Erythroblast (primary cell): ENCODE data around the gene LRRC74A.

Experiments used
- DNase-seq, 2 experiments: peaks; one replicate each; lab custom pipeline; 2025; lab: John Stamatoyannopoulos, UW
- GATA1 ChIP-seq: IDR thresholded peaks from 2 replicates; pipeline ENCODE4 v1.6.1; 2011; ENCODE audit warnings: low read depth, mild to moderate bottlenecking, control low read depth, low read length, moderate library complexity
- POLR2A ChIP-seq: IDR thresholded peaks from 2 replicates; pipeline ENCODE4 v1.6.1; 2011; ENCODE audit warnings: mild to moderate bottlenecking, low read length

Gene LRRC74A

DNA sequence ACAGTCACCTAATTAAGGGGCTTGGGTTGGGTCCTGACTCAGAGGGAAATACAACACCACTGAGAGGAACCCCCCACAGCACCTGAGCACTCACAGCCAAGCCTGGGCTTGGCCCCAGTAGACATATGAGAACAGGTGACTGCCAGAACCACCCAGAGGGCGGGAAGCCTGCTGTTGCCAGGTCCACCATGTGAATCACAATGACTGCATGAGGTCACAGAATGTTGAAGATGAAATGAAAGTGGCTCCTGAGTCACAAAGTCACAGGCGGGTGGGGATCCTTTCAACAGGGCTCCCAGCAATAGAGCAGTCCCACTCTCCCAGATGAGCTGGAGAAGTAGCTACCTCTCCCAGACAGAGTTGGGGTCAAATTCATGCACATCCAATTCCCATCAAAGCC is at the start of gene LRRC74A:
Gene LRRC74A, plus strand, starts transcription at position 287 of the 400 bp plus-strand sequence. CDS start 290 bp downstream, outside the sequence.
- no peak for DNase-seq
- TF ChIP-seq GATA1: no peak
- no peak for TF ChIP-seq POLR2A

DNA sequence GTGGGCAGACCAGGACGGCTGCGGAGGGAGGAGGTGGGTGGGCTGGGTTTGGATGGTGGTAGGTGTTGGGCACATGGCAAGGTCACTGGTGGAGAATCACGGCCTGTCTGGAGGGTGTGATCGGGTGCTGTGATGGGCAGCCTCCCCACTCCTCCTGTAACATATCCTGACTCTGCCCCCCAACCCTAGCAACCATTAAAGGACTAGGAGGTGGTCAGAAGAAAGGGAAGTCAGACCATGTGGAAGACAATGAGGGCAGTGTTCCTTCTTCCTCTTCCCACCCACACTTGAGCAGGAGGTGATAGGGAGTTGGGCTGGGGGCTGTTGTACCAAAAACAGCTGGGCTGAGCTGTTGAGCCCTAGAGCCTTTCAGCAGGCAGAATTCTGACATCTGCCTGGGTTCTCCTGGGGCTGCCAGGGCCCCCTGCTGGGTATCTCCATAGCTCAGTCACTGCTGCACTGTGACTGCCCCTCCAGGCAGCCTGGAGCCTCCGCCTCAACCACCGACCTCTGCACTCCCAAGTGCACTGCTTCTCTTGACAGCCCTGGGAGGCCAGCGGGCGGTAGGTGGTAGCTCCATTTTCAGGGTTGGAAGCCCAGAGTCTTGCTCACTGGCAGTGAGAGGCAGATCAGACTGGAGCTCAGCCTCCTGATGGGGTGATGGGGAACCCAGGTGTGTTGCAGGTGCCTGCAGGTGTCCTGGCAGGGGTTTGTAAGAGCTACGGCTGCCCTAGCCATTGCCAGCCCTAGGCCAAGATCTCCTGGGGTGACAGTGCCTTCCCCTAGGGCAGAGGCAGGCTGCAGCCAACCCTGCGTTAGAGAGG is 49.6 kb upstream of the LRRC74A start:
- TF ChIP-seq POLR2A (no peak), GATA1 (no peak)
- DNase-seq: no peak

DNA sequence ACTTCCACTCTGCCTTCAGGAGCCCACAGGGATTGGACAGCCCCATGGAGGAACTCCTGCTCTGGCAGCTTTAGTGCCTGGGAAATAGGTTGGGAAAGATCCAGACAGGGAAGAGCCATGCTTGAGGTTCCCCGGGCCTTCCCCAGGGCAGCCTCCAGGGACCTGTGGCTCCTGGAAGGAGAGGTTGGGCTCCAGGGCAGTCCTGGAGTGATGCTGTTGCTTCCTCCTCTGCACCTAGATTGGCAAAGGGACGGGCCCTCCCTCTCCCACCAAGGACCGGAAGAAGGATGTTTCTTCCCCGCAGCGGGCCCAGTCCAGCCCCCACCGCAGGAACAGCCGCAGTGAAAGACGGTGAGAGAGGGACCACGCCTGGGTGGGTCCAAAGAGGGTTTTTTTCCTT is 48.5 kb upstream of the LRRC74A start:
- DNase-seq: no peak
- TF ChIP-seq GATA1 (no peak), POLR2A (no peak)

DNA sequence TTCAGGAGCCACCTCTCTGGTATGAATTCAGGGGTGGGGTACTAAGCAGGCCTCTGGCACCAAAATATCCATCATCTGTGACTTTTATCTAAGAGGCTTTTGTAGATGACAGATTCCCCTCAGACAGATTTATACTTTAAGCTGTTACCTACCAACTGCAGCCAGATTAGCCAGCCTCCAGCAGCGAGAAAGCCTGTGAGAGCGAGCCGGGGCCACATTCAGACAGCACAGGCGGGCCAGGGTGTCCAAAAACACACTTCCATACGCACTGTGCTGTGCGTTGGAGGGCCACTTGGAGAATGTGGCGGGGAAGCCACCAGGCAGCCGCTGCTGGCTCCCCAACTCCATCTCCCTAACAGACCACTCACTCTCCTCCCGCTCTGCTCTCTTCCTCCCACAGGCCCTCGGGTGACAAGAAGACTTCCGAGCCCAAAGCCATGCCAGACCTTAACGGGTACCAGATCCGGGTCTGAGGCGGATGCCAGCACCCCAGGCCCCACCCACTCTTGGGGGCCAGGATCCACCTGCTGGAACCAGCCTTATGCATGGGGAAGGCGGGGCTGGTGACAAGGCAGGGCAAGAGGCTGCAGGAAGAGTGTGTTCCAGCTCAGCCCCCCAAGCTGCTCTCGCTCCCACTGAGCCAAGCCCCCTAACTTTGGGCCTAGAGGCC is 47.5 kb upstream of the LRRC74A start:
- no peak for TF ChIP-seq POLR2A
- DNase-seq: no peak

DNA sequence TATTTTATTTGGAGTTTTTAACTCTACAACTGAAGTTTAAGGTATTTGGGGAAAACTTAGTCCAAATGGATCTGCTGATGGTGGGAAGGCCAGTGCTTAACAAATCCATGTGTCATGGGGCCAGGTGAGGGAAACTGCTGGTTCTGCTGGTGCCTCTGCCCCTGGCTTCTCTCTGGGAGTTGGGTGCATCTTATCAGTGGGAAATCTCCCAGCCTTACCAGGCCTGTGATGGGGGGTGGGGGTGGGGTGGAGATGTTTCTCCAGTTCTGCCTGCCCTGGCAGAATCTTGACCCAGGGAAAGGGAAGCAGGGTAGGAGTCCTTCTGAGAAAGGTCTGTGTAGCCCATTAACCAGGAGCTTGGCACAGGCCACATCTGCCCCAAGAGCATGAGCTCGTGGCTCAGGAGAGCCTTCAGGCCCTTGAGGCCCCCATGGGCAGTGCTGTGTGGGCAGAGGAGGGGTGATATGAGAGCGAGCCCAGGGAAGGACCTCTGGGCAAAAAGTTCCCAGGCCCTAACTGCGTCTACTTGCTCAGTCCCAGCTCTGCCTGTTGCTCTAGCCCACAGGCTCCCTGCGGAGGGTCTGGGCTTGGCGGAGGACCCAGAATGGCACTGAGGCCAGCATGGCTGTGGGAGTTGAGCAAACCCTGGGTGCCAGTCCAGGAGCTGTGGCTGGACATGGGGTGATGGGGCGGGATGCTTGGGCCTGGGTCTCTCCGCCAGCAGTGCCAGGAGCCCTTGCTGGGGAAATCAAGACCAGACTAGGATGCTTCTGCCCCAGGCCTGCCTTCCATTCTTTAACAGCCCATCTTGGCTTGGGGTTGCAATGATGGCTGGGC is 46.8 kb upstream of the LRRC74A start:
- TF ChIP-seq GATA1 (no peak), POLR2A (no peak)
- DNase-seq: no peak

DNA sequence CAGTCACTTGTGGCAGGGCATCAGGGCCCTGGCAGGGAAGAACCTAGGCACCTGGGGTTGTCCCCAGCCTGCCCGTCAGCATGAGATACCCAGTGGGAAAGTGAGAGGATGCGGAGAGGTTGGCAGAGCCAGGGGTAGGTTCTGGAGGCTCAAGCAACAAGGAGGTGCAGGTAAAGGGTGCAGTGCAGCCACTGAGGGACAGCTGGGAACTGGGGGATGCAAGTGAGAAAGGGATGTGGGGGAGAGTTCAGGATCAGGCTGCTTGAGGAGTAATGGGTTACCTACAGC is 46.2 kb upstream of the LRRC74A start:
- no peak for TF ChIP-seq POLR2A
- TF ChIP-seq GATA1: no peak
- no peak for DNase-seq

DNA sequence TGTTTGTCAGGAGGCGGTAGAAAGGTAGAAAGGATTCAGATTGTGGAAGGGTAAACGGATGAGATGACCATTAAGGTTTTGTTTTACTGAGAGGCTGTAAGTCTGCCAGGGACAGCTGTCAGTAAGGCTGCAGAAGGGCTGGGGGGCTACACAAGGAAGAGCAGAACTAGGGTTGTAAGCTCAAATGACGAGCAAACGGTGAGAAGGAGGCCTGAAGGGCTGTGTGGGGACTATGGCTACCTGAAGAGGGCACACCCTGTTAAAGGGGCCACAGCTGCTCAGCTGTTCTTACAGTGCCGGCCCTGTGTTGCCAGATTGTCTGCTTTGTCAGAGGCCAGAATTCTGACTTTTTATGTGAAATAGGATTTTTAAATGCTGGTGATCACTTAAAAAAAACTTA is 45.8 kb upstream of the LRRC74A start:
- no peak for DNase-seq
- TF ChIP-seq GATA1 (no peak), POLR2A (no peak)

DNA sequence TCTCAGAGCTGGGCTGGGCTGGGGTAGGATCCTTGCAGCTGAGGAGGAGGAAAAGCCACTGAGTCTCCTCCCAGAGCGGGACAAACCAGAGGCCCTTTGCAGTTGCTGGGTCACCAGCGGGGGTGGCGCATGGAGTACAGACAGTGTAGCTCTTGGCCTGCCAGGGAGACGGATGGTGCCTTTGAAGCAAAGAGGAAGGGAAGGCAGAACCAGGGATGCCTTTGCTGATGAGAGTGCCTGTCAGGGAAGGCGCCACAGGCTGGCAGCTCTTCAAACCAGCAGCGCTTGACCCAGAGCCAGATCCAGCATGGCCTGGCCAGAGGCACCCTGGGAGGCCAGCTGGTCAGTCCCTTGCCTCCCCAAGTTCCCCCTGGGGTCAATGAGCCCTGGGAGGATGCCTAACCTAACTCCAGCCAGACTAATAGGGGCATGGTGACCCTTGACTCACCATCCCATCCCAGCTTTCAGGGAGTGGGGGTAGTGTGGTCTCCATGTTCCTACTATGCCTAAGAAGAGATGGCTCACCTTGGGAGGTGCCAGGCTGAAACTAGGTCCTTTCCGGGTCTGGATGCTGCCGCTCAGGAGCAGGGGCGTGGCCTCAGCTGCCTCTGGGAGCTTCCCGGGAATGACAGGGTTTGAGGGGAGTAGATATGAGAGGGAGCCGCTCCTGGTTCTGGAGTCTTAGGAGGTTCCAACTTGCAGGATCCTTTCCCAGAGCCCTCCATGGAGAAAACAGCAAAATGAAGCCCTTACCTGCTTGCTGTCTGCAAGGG is 45.1 kb upstream of the LRRC74A start:
- DNase-seq: no peak
- TF ChIP-seq POLR2A: no peak
- TF ChIP-seq GATA1: no peak

DNA sequence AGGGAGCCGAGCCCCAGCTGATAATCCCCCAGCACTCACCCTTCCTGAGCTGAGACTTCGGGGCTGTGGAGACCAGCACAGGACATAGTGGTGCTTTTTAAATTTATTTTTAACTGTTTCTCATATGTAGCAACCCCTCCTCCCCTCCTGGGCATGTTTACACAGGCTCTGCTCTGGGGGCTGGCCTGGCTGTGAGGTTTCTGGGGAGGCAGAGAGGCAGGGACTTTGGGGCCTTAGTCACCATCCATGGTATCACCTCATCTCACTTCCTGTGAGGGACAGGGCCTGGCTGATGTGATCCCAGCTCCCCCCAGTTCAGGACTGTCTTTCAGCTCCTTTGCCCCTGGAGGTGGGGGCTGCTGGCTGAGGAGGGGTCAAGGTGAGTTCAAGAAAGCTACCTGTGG is 44.6 kb upstream of the LRRC74A start:
- no peak for TF ChIP-seq GATA1
- no peak for TF ChIP-seq POLR2A
- no peak for DNase-seq

DNA sequence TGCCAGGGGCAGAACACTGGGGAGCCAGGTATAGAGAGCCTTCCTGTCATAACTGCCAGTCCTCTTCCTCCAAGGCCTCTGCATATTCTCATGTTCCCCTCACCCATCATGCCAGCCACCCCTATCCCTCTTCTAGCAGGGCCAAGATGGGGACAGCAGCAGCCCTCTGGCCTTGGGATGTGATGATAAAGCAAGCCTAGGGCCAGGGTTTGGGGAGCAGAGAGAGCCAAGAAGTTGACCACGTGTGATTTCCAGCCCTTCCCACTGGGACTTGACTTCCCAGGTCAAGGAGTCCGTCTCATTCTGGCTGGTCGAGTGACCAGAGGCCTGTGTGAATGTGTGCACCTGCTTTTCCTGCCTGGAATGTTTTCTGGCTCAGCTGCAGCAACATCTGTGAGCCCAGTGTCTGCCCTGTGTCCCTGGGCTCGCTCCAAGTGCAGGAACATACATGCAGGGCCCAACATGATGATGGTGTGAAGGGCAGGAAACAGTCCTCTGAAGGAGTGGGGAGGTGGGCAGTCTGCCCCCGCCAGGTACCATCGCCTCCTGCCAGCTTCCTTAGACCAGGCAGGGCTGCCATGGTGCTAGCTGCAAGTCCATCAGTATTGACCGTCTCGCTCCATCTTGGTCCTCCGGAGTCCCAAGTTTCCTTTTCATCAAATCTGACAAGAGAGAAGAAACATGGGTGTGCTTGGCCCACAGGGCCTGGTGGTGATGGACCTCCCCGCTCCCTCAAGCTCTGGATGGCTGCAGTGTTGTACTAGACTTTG is 43.9 kb upstream of the LRRC74A start:
- TF ChIP-seq GATA1 (no peak), POLR2A (no peak)
- DNase-seq: no peak

DNA sequence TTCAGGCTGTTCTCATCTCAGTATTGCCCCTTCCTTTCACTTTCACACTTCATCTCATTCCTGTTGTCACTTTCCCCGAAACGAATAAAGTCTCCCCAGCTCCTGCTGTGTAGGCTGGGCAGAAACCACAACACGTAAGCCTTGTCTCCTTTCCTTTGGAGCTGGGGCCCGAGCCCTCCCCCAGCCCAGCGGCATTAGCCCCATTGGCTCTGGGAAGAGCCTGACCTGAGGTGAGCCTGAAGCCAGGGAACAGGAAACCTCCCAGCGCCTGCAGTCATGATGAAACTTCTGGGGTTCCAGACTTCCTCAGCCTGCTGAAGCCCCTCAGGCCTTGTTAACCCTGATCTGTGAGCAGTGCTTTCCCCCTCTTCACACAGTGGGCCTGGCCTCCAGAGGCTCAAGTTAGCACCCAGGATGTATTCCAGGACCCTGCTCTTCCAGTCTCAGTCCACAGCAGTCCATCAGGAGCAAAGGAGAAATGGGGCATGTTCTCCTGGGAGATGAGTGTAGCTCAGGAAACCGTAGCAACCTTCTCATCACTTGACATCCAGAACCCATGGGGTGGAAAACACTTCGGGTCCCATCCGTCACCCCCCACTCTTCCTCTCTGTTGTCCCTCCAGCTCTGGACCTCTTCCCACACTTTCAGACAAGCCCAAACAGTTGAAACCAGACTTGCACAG is 43.2 kb upstream of the LRRC74A start:
- TF ChIP-seq GATA1: no peak
- TF ChIP-seq POLR2A: no peak
- DNase-seq: no peak

DNA sequence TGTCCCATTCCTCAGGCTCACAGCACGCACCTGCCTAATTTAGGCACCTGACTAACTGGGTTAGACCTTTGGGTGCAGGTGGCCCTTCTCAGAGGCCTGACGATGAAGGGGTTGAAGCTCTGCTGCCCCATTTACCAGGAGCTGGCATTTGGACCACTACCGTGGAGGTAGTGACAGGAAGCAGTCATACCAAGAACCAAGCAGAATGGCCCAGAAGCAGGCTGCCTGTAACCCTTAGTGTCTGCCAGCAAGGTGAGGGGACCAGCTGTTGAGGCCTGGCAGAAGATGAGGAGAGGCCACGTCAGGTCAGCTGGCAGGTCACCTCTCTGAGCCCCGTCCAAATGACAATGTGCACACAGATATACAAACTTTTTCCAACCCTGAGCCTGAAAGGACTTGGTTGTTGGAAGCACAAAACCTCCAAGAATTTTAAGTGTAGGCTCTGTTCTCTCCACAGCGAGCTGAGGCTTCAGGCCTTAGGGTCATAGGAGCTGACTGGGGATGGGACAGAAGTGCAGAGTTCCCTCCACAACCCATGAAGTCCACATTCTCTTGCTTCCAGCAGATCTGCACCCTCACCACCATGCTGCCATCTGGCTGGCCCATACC is 41.8 kb upstream of the LRRC74A start:
- TF ChIP-seq GATA1: no peak
- no peak for TF ChIP-seq POLR2A
- no peak for DNase-seq
